ENCODE measurements around the gene AP1AR. TPM values are rescaled to one million over a fixed set of nuclear protein-coding genes. Genes with fewer than 3 reads are reported as not detected.

Gene AP1AR
- total and polyA plus RNA-seq, 2 of the 4 experiments (the other 2 are of a cell fraction) = 4.0 to 4.7 TPM

DNA sequence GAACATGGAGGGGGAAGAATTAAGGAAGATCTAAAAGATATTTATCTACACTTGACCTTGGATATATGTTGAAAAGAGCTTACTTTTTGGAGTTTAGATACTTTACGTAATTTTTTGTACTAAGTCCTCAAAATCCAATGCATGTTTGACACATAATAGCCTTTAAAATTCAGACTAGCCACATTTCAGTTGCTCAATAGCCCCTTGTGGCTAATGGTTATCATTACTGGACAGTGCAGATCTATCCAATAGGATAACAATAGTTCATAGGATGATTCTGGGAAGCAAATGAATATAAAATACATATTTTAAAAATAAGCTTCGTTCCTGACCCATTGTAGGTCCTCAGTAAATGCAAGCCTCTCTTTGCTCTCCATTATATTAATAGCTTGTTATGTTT lies 13.8 kb downstream of the AP1AR start:
- Histone ChIP-seq H2BK120ac (ENCODE audit: low read depth, low read length) (no peak overlapping the region), H2BK15ac (ENCODE audit: low read depth, low read length) (no peak overlapping the region), H3K4me2 (ENCODE audit: low read depth, low read length) (no peak overlapping the region), H3K56ac (ENCODE audit: extremely low read depth, insufficient read depth, low read length) (no peak overlapping the region), H3K36me3 (ENCODE audit: control insufficient read depth, insufficient read depth, low read length) (no peaks in the 10 kb centered on the region), H3K4ac (ENCODE audit: low read depth, low read length) (no peak overlapping the region), H2BK20ac (ENCODE audit: low read depth, low read length) (no peak overlapping the region), H3K18ac (ENCODE audit: low read depth, low read length) (no peak overlapping the region), H2AK9ac (replicated peaks; ENCODE audit: low read depth, low read length, poor library complexity) (no peak overlapping the region), H2AK5ac (ENCODE audit: low read depth, low read length) (no peak overlapping the region), H4K91ac (ENCODE audit: insufficient read depth, low read depth, low read length) (no peak overlapping the region), H3K27me3 (ENCODE audit: control insufficient read depth, insufficient read depth, low read length) (no peaks in the 10 kb centered on the region), H3K14ac (replicated peaks; ENCODE audit: low read depth, low read length) (no peak overlapping the region), H3K4me1 (ENCODE audit: control insufficient read depth, insufficient read depth, low read length) (no peaks in the 10 kb centered on the region), H4K8ac (ENCODE audit: low read depth in 2 of 2, low read length in 2 of 2) (no peak overlapping the region), H3K9me1 (ENCODE audit: insufficient read depth, low read length) (no peaks in the 10 kb centered on the region), H3K79me1 (ENCODE audit: low read depth in 1 of 2, low read length in 2 of 2) (peaks cover 5 to 10% of the 10 kb centered on the region in 2 experiments; a peak in 1 of 4 replicates), H3K9me3 (ENCODE audit: control insufficient read depth, insufficient read depth, low read length) (no peaks in the 10 kb centered on the region), H3K4me3 (ENCODE audit: insufficient read depth, low read depth, low read length) (no peak overlapping the region), H3K27ac (ENCODE audit: insufficient read depth, low read length) (no peak overlapping the region), H4K5ac (ENCODE audit: low read depth, low read length) (no peak overlapping the region), H4K20me1 (ENCODE audit: insufficient read depth, low read length) (no peaks in the 10 kb centered on the region), H2AFZ (replicated peaks; ENCODE audit: low read length, poor library complexity) (no peak overlapping the region), H3K9ac (ENCODE audit: low read depth, low read length) (no peak overlapping the region), H3K23ac (ENCODE audit: low read depth, low read length) (no peak overlapping the region), H2BK5ac (ENCODE audit: low read depth, low read length, poor library complexity, severe bottlenecking) (no peak overlapping the region)
- DNase-seq (peak; percentile 13), ATAC-seq (ENCODE audit: low read depth) (no peak)
- CTCF ChIA-PET = interaction anchor here (1.0 to 2.3 kb wide), 3 partner anchors 10 to 147 kb away, joined by 3 to 9 read pairs (median 4); no protein-coding TSS in a partner anchor
- dilution Hi-C loops (cut with HindIII; ENCODE audit: low sequenced_read_pairs, unreplicated experiment) (no loop called here), intact Hi-C loops (cut with micrococcal nuclease) (no loop called here), in situ Hi-C loops (cut with MboI; ENCODE audit: low sequenced_read_pairs) (no loop called here)
- POLR2A ChIA-PET (ENCODE audit: unreplicated experiment) = no interaction called here
- no peak for TF ChIP-seq SMC3 (IDR thresholded peaks at IDR 0.05; ENCODE audit: low read depth, low read length)
- TF ChIP-seq BHLHE40 (IDR thresholded peaks at IDR 0.05; ENCODE audit: low read depth, low read length) = no peak
- TF ChIP-seq MAFK (IDR thresholded peaks at IDR 0.05; ENCODE audit: low read depth, low read length) = no peak
- BruUV-seq (replicated peaks) = no TSS peak
- no CpG with 5 or more reads among the region's 2 CpGs for whole genome bisulfite sequencing, 2 experiments (ENCODE audit: extremely low coverage in 2 of 2, insufficient read length in 1 of 2)

Measured in IMR-90 (cell line).